C4-2B (cell line): ENCODE results near the gene TMBIM1.

Experiments
- H3K27ac ChIP-seq: fragments of 450-650 bp; 2 replicates; pipeline ENCODE4 v1.5.1; 2017
- ZFX ChIP-seq: fragments of 450-650 bp; IDR thresholded peaks from 2 replicates; pipeline ENCODE4 v1.6.1; 2017
- TF ChIP-seq, protein P1 (sequence below): fragments of 450-650 bp; conservative IDR thresholded peaks from 2 replicates; pipeline ENCODE4 v1.5.1; 2017; ENCODE audit warnings: mild to moderate bottlenecking

Gene TMBIM1

DNA sequence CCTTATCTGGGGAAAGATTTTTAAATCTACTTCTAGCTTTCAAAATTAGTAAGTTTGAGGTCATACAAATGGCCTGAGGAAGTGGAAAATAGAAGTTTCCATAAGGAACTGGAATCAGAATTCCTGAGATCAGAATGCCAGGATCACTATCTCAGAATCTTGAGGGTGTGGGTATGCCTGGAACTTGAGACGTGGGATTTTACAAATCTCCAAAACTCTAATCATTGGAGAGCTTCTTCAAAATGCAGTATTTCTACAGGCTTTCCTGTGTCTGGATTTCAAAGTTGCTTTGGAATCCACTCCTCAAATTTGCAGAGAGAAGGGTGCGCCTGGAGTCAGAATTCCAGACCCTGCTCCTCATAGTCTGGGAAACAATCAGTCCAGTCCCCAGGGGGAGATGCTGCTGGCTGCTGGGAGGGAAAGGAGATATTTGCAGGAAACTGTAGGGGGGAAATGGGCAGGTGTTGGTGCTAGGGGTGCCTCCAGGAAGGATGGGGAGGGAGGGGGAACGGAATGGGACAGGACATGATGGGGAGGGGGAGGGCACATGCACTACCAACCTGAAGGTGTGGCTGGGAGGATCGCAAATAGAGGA is 33.4 kb upstream of the TMBIM1 start:
- TF ChIP-seq ZFX, result no peak
- TF ChIP-seq, protein P1, sequence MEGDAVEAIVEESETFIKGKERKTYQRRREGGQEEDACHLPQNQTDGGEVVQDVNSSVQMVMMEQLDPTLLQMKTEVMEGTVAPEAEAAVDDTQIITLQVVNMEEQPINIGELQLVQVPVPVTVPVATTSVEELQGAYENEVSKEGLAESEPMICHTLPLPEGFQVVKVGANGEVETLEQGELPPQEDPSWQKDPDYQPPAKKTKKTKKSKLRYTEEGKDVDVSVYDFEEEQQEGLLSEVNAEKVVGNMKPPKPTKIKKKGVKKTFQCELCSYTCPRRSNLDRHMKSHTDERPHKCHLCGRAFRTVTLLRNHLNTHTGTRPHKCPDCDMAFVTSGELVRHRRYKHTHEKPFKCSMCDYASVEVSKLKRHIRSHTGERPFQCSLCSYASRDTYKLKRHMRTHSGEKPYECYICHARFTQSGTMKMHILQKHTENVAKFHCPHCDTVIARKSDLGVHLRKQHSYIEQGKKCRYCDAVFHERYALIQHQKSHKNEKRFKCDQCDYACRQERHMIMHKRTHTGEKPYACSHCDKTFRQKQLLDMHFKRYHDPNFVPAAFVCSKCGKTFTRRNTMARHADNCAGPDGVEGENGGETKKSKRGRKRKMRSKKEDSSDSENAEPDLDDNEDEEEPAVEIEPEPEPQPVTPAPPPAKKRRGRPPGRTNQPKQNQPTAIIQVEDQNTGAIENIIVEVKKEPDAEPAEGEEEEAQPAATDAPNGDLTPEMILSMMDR, result no peak
- no peak overlapping the region for H3K27ac ChIP-seq

DNA sequence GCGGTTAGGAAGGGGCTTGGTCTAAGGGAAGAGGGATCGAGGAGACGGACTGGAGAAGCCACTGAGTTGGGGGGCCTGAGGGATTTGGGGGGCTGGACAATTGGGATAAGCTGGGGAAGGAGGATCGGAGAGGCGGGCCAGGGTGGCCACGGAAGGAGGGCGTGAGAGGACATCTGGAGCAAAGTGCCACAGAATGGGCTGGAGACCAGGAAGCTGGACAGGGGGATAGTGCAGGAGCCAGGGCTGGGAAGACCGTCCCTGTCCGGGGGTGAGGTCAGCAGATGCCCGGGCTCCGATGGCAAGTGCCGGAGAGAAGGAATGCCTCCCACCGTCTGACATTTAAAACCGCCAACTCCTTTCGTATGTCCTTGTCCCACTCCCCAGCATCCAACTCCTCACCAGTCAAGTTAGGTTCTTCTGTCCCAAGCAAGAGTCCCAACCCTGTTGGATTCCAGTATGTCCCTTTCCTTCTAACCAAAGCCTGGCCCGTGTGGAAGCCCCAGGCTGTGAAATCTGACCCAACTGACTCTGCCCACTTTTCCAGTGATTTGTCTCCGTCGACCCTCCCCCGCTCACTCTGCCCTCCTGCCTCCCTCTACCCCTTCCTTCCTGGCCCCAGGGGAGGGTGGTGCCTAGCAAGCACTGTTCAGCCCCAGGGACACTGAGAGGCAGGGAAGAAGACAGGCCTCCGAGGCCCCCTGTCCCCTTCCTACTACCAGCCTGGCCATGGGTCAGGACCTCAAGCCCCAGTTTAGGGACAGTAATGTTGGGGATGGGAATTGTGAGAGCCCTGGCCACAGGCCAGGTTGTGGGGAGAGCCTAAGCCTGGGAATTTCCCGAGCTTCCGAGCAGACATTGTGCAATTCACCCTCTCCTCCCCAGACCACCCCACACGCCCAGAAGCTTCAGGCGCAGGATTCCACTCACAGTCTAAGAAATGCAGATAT is 31.5 kb upstream of the TMBIM1 start:
- H3K27ac ChIP-seq, result peak overlapping the region; percentile 89
- TF ChIP-seq, protein P1, result no peak
- no peak for TF ChIP-seq ZFX

DNA sequence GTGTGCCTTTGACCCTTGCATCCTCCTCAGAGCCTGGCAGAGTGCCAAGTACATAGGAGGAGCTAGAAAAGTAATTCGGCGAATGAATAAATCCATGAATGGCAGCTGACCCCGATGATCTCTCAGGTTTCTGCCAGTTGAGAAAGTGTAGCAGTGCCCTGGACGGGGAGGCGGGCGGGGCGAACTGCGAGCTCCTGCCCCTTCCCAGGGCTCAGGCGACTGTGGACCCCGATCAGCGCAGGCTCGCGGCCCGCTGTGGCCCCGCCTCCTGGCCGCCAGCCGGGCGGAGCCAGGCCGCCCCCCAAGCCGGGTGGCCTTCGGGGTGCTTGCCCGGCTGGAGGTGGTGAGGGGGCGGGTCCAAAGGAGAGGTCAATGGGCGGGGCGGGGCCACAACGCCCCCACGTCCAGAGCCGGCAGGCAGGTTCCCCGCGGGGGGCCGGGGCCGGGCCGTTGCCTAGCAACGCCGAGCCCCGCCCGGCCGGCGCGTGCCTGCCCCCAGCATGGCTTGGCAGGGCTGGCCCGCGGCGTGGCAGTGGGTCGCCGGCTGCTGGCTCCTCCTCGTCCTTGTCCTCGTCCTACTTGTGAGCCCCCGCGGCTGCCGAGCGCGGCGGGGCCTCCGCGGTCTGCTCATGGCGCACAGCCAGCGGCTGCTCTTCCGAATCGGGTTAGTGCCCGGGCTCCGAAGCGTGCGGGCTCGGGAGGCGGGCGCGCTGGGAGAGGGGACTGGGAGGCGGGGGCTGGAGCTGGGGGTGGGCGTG is 30.6 kb upstream of the TMBIM1 start:
- TF ChIP-seq, protein P1, result no peak
- no peak for TF ChIP-seq ZFX
- H3K27ac ChIP-seq, result peak overlapping the region; percentile 89

DNA sequence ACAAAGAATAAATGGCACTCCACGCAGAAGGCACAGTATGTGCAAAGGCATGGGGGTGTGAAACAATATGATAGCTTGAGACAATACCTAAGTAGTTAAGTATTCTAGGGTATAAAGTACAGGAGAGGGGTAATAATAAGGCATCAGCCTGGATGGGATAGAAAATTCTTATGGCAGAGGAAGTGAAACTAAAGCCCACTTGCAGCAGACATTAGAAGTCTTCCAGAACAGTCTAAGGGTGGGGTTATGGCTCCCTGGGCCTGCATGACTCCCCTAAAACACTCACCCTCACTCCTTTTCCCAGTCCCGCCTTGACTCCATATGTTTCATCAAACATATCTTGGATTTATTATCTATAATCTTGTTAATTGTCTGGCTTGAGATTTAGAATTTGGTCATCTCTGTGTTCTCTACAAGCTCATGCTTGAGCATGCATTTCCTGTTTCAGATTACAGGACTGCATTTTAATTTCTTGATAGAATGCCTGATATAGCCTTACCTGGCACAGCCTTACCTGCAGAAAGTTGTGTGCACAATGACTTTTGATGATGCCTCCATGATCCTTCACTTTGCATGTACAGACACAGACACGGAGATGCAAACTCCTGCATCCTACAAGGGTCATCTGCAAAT is 28.5 kb upstream of the TMBIM1 start:
- H3K27ac ChIP-seq, result peak overlapping the region; percentile 89; the same call in 1 of the 2 replicates
- TF ChIP-seq, protein P1, result no peak
- TF ChIP-seq ZFX, result no peak

DNA sequence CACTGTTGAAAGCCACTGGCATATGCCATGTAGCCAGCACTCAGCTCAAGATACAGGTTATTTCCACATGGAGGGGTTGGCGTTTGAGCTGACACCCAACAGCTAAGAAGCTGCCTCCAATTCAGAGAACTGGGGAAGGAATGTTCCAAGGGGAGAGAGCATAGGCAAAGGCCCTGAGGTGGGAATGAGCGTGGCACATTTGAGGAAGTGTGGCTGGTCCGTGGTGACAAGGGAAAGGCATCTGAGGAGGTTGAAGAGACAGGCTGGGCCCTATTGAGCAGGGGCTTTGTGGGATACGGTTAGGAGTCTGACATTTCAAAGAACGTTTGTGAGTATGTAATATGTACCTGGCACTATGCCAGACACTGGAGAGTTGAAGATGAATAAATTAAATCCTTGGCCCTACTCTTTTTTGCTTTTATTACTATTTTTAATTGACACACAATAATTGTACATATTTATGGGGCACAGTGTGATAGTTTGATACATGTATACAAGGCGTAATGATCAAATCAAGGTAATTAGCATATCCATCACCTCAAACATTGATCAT is 27.6 kb upstream of the TMBIM1 start:
- no peak for TF ChIP-seq ZFX
- TF ChIP-seq, protein P1, result no peak

DNA sequence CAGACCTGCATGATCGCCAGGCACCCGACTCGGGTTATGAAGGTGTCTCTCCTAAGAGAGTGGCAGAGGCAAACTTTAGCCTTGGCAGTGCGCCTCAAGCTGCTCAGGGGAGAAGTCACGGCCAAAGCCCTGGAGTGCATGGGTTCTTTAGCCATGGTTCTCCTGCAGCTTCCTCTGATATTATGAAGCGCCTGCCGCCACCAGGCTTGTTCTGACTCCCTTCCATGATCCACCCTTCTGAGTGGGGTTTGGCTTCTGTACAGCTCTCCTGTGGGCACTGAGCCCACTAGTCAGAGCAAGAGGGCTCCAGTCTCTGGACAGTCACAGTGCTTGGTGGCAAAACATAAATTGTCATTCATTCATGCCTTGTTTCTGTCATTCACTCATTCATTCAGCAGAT is 25.9 kb upstream of the TMBIM1 start:
- TF ChIP-seq, protein P1, result no peak
- TF ChIP-seq ZFX, result no peak
- H3K27ac ChIP-seq, result 0 out of 2 replicates have a peak overlapping the region, but pooled peaks have one; percentile 3

More for the DNA sequence above, 27.6 kb upstream of the TMBIM1 start:
- no peak overlapping the region for H3K27ac ChIP-seq
